Frontal cortex (tissue), 4 donors: ENCODE measurements around the gene CTAGE4. TPM values are rescaled to one million over a fixed set of nuclear protein-coding genes. Genes with fewer than 3 reads are reported as not detected.
"Not testable (repeated sequence)": the region's sequence is repeated elsewhere in the genome, so short reads cannot be mapped to it uniquely, and the experiment has no call there.

ENCODE experiments used
- DNase-seq, 2 donors: peaks; one replicate each; pipeline ENCODE4 v3.0.0; 2012; ENCODE audit warnings: low spot score in 2 of 2
- FAIRE-seq: peaks from 2 replicates; lab custom pipeline; 2012; peaks lifted over from hg19 to GRCh38; lab: Jason Lieb, UNC
- total RNA-seq: library from RNA; depleted of rRNA; stranded (reverse); fragments of >200 nt; gene quantifications from one replicate; pipeline ENCODE4 v1.2.3, GENCODE V29; 2014
- donor health status: control.
- donor health status: control.
- donor health status: control.

The CTAGE4 gene, protein sequence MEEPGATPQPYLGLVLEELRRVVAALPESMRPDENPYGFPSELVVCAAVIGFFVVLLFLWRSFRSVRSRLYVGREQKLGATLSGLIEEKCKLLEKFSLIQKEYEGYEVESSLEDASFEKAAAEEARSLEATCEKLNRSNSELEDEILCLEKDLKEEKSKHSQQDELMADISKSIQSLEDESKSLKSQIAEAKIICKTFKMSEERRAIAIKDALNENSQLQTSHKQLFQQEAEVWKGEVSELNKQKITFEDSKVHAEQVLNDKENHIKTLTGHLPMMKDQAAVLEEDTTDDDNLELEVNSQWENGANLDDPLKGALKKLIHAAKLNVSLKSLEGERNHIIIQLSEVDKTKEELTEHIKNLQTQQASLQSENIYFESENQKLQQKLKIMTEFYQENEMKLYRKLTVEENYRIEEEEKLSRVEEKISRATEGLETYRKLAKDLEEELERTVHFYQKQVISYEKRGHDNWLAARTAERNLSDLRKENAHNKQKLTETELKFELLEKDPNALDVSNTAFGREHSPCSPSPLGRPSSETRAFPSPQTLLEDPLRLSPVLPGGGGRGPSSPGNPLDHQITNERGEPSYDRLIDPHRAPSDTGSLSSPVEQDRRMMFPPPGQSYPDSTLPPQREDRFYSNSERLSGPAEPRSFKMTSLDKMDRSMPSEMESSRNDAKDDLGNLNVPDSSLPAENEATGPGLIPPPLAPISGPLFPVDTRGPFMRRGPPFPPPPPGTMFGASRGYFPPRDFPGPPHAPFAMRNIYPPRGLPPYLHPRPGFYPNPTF
- total RNA-seq, result 0.41 TPM

DNA sequence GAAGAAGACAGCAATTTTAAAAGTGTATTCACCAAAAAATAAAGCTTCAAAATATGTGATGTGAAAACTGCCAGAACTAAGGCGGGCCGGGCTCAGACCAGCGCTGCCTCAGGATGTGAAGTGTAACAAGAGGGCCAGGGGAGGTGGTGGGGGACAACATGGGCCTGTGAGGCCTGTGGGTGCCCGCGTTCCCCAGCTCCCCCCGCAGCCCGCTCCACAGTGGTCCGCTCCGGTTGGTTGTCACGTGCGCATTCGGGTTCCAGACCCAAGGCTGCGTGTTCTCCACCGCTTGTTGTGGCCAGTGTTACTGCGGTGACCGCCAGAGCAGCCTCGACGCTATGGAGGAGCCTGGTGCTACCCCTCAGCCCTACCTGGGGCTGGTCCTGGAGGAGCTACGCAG, at the start of gene CTAGE4:
TSS of gene CTAGE4 (plus strand) at position 301 of the 400 bp plus-strand sequence. CDS start at position 339, 38 bp downstream.
- not testable (repeated sequence) for DNase-seq, FAIRE-seq

DNA sequence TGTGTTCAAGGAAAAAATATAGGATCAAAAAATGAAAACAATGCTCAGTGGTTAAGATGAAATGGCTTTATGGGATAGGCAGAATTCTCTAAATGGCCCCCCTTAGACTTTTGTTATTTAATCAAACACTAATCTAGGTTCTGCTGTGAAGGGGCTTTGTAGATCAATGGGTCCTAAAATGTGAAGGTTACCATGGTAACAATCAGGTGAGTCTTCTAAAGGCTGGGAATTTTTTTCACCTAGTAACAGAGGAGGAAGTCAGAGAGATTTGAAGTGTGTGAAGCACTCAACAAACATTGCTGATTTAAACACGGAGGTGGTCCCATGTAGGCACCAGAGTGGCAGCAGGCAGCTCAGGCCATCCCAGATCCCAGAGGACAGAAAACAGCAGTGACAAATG, 49.1 kb upstream of the CTAGE4 start:
- no peak for DNase-seq

GRCh38 chr7:144137501-144137900, 45.8 kb upstream of the CTAGE4 start:
- DNase-seq, result no peak

More for the DNA sequence above, 49.1 kb upstream of the CTAGE4 start:
- FAIRE-seq, result no peak

DNA sequence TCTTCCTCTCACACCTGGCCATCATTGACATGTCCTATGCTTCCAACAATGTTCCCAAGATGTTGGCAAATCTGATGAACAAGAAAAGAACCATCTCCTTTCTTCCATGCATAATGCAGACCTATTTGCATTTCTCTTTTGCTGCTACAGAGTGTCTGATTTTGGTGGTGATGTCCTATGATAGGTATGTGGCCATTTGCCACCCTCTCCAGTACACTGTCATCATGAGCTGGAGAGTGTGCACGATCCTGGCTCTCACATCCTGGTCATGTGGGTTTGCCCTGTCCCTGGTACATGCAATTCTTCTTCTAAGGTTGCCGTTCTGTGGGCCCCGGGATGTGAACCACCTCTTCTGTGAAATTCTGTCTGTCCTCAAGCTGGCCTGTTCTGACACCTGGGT, 41.1 kb upstream of the CTAGE4 start:
- DNase-seq (no peak), FAIRE-seq (no peak)

More at GRCh38 chr7:144137501-144137900, 45.8 kb upstream of the CTAGE4 start:
- no peak for FAIRE-seq

DNA sequence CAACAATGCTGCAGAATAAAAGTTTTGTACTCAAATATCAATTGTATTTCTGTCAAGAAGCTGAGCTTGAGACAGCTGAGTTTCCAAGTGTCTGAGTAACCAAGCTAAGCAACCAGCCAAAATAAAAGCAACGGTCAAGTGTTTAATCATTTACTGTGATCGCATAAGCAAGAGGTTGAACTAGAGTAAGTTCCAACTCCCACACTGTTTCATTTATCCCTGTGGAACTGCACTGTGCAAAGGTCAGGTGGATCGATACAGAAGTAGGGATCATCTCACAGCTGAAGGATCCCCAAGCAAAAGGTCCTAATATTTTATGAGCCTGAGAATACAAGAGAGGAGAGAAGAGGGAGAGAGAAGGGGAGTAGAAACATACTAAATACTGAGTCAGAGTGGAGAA, 38.8 kb upstream of the CTAGE4 start:
- DNase-seq, result no peak
- no peak for FAIRE-seq

DNA sequence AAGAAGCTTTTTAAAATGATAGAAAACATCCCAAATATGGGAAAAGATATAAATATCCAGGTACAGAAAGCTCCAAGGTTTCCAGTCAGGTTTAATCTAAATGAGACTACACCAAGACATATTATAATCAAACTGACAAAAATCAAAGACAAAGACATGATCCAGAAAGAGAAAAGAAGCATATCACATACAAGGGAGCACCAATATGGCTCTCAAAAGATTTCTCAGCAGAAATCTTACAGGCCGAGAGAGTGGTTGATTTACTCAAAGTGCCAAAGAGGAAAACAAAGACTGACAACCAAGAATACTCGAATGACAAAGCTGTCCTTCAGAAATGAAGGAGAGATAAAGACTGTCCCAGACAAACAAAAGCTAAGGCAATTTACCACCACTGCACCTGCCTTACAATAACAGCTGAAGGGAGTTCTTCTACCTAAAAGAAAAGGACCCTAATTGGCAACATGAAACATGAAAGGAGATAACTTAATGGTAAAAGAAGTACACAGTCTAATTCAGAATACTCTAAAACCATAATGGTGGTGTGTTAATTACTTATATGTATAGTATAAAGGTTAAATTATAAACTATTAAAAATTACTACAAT, 34.9 kb upstream of the CTAGE4 start:
- DNase-seq, result no peak
- no peak for FAIRE-seq

- FAIRE-seq (no peak), DNase-seq (no peak)
These were observed 24.4 kb upstream of the CTAGE4 start for GRCh38 chr7:144158861-144159260.

GRCh38 chr7:144164784-144165183, 18.5 kb upstream of the CTAGE4 start:
- FAIRE-seq, result no peak
- DNase-seq, result no peak

- DNase-seq, FAIRE-seq: not testable (repeated sequence)
These were observed 11.5 kb upstream of the CTAGE4 start for GRCh38 chr7:144171594-144172350.

DNA sequence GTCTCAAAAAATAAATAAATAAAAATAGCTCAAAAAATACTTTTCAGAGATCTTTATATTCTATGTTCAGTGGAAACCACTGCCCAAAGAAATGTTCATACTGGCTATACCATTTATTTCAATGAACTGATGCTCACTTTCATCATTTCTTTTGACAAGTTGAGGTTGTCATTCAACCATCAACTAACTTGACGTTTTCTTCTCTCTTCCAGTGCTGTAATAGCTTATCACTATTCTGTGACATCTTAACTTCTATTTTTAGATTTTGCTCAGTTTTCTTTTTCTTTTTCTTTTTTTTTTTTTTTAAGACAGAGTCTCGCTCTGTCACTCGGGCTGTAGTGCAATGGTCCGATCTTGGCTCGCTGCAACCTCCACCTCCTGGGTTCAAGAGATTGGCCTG, 8.7 kb upstream of the CTAGE4 start:
- DNase-seq, result no peak
- FAIRE-seq, result no peak

DNA sequence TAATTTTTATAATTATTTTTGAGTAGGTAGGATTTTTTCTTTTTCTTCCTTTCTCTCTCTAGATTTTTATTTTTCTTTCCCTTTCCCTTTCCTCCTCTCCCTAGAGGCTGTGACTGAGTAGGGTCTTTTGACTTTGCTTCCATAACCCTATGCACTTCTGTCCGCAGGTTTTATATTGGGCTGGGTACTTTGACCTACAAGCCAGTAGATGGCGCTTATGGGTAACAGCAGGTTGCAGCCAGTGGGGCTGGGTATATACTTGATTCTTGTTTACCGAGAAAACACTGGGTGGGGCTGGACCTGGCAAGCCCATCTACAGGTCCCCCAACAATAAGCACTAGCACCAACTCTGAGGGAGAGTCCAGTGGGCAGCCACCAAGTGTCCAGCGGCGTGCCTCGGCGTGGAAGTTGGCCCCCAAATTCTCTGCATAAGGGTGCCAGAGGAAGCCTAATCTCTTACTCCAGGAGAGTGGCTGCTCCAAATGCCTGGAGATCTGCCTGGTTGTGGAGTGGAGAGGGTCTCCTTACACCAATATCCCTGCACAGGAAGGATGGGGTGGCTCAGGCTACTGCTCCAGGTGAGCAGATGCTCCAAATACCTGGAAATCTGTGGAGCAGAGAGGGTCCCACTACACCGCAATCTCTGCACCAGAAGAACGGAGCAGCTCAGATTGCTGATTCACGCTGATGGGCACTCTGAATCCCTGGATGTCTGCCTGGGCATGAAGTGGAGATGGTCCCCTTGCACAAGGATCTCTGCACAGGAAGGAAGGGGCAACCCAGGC, 4.7 kb upstream of the CTAGE4 start:
- not testable (repeated sequence) for DNase-seq, FAIRE-seq

DNA sequence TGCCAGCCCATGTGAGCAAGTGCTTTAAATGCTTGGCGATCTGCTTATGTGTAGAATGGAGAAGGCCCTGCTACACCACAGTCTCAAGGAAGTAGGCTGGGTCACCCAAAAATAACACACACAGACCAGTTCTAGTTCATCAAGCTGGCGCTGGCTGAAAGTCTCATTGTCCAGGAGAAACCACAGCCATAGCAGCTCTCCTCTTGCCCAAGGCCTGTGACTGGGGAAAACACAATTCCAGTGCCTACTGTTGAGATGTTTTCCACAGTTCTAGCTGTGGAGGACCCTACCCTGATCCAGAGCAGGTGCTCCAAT, 4.1 kb upstream of the CTAGE4 start:
- not testable (repeated sequence) for DNase-seq, FAIRE-seq

DNA sequence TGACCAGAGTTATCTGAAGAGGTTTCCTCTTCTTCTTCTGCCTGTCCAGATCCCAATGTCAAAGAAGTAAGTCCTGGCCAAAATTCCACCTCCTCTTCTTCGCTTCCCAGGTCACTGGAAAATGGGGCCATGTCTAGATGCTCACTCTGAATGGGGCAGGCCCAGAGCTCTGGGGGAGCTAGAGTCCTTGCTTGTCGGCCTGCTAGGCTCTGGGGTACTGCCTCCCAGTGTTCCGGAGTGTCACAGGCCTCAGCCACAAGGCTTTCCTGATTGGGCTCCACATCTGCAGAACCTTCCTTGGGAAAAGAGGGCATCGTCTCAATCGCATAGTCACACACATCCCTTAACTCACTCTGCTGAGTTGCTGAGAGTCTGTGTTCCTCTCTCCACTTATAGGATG, 4.6 kb downstream of the CTAGE4 start:
- DNase-seq, FAIRE-seq: not testable (repeated sequence)

- DNase-seq, FAIRE-seq: not testable (repeated sequence)
These were observed 5.4 kb downstream of the CTAGE4 start for GRCh38 chr7:144188578-144189171.

DNA sequence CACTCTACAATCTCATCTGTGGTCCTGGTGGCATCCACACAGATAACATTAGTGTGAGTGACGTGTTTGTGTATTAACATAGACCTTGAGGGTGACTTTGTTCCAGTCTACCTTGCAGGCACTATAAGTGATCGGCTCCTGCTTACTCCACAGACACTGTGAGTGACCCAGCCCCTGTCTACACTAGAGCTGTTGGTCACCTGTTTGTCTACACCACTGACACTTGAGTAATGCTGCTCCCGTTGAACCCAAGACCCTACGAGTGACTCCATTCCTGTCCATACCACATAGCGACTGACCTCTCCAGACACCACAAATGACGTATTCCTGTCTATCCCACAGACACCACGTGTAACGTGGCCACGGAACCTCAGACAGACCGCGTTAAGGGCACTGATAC, 10.5 kb downstream of the CTAGE4 start:
- not testable (repeated sequence) for DNase-seq, FAIRE-seq

- not testable (repeated sequence) for FAIRE-seq, DNase-seq
These were observed 11.2 kb downstream of the CTAGE4 start for GRCh38 chr7:144194453-144194852.

GRCh38 chr7:144195212-144195872, 12.1 kb downstream of the CTAGE4 start, which contains the start of gene ARHGEF35:
ARHGEF35 (minus strand) TSS chr7:144195833; CDS start chr7:144188383, 7,450 bp downstream.
- FAIRE-seq, result not testable (repeated sequence)

DNA sequence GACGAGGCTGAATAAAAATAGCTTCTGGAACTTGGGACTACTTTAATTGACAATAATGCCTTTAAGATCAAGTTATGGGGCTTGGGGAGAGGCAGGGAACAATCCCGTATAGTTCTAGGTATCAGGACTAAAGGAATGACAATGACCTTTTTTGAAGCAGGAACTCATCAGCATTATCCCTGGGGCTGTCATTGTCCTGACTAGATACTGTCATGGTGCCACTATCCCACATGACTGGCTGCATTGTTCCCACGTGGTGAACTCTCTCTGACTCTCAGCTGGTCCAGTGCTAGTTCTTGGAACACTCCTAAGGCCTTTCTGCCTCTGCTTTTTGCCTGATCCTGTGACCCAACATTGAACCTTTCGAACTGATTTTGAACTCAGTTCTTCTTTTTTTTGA, 15.7 kb downstream of the CTAGE4 start:
- DNase-seq, FAIRE-seq: not testable (repeated sequence)

More at GRCh38 chr7:144195212-144195872, 12.1 kb downstream of the CTAGE4 start, which contains the start of gene ARHGEF35:
- DNase-seq, result not testable (repeated sequence)
